HG02840 (cell line): ENCODE measurements around the gene GGNBP2.
A peak's percentile ranks its signal among the peaks of the same experiment; 100 is the strongest.

Experiments used
- ATAC-seq: cut with Tn5 transposase; IDR thresholded peaks from one replicate; pipeline ENCODE4 v1.9.1; 2021; ENCODE audit warnings: mild to moderate bottlenecking, moderate library complexity, moderate number of reproducible peaks; ENCODE audit not compliant: unreplicated experiment, low FRiP score

The GGNBP2 gene

DNA sequence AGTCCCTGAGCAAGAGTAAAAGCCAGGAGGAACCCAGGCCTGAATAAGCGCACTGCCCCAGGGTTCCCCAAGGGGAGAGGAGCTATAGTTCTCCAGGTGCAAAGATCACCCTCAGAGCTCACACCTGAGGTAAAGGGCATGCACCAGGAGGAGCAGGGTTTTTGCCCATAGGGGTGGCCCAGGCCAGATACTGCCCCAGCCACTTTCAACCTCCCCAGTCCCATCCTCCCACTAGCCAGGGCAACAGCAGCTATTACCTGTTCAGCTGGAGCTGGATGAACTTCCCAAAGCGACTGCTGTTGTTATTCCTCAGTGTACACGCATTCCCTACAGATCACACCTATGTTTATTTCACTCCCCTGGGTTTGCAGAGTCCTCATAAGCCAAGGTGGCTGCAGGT lies 29.9 kb upstream of the GGNBP2 start:
- ATAC-seq: no peak

DNA sequence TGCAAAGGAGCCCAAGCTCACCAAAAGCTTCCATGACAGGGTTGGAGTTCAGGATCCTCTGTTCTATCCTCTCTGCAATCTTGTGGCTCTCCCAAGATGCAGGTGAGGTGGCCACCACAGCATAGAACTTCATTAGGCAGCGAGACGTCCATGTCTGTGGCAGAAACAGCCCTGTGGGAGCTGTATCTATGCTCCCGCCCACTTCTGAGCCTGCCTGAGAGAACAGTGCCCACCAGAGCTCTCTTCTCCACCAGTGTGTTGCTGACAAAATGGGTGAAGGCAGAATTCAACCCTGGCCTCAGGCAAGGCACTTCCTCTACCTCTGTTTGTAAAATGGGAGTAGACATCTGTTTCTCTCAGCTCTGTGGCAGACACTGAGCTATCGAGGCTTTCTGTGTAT lies 28.9 kb upstream of the GGNBP2 start:
- ATAC-seq: no peak

DNA sequence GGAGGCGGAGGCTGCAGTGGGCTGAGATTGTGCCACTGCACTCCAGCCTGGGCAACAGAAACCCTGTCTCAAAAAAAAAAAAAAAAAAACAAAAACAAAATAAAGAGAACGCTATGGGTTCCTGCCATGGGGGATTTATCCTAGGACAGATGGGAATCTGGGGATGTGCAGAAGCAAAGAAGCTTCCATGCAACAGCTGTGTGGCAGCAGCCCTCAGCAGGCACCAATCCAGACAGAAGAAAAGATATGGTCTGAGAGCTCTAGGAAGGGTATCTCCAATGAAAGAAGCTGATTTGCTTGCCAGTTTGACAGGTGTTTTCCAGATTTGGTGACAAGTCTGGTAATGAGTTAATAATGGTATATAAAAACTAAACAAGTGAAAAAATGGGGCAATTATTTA lies 21.6 kb upstream of the GGNBP2 start:
- no peak for ATAC-seq

DNA sequence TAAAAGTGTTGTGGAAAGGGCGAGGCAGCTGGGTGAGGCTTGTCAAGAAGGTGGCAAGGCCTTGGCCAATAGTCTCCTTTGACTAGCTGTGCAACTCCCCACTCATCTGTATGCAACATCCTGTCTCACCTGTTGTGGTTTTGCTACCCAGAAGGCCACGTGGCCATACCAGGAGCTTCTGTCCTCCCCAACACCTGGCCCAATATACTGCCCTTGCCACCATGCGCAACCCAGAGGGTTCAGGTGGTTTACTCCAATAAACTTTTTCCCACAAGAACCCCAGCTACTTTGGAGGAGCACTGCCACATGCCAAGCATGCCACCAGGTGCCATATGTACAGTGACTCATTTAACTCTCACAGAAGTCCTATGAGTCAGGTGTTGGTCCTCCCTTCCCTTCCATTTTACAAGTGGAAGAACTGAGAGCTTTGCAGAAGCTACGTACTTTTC lies 20.3 kb upstream of the GGNBP2 start:
- ATAC-seq: no peak

DNA sequence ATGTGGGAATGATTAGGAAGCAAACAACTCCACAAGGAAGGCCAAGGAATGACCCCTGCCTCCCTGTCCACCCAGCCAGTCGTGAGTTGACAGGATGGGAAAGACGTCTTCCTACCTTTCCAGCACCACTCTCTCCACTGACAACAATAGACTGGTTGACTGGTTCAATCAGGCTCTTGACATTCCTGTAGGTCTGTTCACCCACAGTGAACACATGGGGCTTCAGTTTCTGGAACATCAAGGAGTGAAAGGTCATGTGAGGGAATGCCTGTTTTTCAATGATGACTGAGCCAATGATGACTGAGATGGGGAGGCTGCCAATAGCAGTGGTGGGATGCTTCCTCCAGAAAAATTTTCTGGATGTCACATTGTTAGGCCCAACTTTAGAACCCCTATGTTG lies 19.6 kb upstream of the GGNBP2 start:
- no peak for ATAC-seq

DNA sequence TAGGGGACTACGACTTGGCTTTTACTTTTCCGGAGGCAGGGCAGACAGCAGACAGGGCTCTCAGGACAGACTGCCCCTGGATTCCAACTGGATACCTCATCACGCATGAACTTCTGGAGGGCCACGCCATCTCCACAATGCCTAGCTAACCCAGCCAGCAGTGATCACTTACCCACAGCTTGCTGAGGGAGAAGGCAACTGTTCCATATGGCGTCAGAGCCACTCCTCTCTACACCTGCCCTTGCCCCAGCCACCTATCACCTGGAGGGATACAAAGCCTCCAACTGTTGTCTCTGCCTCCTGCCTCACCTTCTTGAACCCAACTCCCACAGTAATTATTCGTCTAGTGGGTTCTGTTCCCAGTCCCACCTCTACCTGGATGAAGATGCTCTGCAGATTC lies 18.8 kb upstream of the GGNBP2 start:
- ATAC-seq: no peak

DNA sequence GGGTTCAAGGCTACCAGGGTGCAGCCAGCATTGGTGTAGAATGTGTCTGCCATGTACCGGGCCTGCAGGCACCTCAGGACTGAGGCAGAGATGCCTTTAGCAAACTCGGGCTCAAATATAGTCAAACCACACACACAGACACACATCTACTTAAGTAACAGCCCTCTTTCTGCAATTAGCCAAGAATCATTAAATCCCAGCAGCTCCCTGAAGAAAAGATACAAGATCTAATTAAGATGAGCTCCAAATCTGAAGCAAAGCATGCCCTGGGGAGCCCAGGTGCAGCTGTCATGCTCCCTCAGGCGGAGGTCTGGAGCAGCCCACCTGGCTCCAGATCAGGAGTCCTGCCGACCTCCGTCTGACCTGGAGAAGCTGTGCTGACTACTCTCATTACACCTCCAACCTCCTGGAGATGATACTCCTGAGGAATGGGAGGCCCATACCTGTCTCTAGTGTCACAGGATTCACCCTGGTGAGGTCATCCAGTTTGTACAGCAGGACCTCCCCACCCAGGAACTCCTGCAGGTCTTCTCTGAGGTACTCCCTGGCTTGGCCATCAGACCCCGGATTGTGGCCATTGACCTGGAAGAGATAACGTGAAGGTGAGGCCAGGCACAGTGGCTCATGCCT lies 17.0 kb upstream of the GGNBP2 start:
- ATAC-seq: no peak

DNA sequence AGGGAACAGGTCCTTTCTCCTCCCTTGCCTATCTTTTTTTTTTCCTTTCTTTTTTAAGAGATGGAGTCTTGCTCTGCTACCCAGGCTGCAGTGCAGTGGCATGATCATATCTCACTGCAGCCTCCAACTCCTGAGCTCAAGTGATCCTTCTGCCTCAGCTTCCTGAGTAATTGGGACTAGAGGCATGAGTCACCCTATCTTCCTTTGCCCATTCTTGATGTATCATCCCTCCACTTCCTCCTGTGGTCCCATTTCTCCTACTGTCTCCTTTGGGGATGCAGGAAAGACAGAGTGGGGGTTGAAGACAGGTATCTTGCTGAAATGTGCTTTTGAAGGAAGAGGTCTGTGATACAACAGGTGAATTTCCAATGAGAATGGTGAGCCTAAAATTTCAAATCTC lies 15.6 kb upstream of the GGNBP2 start:
- ATAC-seq: no peak

DNA sequence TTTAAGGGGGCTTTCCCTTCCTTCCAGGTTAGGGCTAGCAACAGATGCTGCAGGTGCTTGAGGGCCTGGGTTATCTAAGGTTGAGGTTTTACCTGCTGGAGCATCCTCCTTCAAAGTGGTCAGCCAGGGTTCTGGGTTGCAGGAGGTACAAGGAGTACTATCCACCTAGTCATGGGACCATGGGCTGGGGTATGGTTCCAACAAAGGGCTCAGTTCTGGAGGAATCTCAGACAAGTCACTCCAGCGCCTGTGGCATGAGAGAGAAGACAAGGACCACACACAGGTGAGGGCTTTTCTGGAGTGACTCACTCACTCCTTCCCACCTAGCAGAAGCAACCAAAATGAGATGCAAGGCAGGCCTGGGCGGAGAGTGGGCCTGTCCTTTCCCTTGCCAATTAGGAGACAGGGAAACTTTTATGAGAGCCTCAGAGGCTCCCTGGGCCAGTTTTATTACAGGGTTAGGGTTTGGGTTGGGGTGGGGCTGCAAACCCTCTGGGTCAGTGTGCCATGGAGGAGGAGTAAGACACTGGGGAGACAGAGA lies 12.2 kb upstream of the GGNBP2 start:
- no peak for ATAC-seq

DNA sequence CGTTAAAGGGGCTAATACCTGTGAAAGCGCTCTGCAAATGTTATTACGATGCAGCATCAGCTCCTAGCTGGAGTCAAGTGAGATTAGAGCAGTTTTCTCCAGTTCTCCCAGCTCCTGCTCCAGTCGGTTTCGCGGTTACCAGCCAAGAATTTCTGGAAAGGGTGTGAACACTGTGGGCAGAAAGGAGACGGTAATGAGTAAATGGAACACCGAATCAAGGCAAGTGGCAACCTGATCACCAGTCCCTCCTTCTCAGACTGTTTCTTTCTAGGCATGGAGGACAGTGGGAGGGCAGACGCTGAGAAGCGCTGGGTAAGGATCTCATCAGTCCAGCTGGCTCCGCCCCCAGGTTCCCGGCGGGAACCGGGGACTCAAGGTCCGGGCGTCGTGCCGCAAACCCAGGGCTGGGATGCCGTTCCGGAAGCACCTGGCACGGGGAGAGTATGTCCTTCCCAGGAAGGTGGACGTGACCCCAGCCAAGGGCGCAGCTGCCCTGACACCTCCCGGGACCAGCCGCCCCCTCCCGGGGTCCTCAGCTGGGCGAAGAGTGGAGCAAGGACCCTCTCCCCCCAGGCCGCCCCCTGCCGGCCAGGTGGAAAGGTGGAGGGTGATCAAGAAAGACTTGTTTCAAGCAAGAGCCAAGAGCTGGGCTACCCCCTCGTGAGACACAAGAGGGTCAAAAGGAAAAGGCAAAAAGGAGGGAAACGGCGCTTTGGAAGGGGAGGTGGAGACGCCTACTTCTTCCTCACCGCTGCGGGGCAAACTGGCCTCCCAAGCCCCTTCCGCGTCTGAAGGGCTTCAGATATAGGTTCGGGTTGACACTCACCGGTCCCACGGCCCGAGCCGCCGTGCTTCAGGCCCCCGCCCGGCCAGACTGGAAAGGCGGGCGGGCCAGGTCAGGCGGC lies 10.5 kb upstream of the GGNBP2 start:
- ATAC-seq: no peak

DNA sequence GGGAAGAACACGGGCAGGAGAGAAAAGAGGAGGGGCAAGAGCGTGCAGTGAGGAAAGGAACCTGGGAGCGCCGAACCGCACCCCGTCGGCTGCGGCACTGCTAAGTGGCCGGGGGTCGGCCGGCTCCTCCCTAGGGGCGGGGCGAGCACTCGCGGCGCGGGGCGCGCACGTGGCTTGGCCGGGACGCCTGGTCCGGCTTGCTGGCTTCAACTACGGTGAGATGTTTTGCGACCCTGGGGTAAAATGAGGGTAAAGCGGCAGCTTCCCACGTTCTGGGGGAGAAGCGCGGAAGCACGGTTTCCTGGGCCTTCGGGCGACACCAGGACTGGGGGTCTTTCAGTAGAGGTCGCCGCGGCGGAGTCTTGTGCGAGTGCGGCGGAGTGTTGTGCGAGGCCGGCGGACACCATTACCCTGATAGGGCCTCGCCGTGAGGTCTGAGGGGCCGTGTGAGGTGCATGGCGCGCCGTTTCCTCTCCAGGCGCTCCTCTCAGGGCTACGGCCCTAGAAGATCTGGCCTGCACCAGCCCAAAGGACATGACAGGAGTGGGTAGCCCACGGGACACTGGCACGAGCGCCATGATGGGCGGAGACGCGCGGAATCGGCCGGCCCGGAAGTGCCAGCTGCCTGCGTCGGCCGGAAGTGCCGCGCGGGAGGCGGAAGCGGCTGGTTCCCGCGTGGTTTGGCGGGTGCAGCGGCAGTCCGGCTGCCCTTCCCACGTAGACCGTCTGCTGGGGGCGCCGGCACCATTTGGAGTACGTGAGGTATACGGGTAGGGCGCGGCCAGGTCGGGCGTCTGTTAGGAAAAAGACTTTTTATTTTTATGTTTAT lies 9.7 kb upstream of the GGNBP2 start, which contains the start of the genes MYO19 and PIGW:
Gene MYO19, minus strand, starts transcription at position 29 of the 829 bp plus-strand sequence. CDS start 2,330 bp downstream, outside the sequence.
Gene PIGW, plus strand, starts transcription at position 148 of the 829 bp plus-strand sequence. CDS start 2,115 bp downstream, outside the sequence.
- ATAC-seq: peak; percentile 74

DNA sequence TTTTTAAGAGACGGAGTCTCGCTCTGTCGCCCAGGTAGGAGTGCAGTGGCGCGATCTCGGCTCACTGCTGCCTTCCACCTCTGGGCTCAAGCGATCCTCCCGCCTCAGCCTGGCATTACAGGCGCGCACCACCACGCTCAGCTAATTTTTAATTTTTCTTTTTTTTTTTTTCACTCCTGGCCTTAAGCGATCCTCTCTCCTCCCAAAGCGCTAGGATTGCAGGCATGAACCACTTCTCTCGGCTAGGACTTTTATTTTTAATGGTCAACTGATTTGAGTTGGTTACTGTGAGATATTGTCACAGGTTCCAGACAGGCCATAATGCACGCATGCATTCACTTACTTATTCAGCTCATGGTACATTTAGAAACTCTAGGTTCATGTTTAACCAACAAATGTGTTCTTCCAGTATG lies 9.0 kb upstream of the GGNBP2 start:
- ATAC-seq: peak; percentile 18

DNA sequence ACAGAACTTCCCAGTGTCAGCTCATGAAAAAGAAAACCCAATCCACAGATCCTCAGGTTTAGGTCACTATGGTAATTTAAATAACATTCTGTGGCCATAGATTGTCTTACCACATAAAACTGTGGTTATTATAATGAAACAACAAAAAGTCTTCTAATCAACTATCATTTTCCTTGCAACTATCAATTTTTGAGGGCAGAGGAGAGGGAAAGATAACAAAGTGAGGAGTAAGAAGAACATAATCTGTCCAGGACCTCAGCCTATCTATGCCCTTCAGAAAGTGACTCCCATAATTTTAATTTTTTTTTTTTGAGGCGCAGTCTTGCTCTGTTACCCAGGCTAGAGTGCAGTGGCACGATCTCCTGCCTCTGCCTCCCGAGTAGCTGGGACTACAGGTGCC lies 4.0 kb upstream of the GGNBP2 start:
- ATAC-seq: no peak

DNA sequence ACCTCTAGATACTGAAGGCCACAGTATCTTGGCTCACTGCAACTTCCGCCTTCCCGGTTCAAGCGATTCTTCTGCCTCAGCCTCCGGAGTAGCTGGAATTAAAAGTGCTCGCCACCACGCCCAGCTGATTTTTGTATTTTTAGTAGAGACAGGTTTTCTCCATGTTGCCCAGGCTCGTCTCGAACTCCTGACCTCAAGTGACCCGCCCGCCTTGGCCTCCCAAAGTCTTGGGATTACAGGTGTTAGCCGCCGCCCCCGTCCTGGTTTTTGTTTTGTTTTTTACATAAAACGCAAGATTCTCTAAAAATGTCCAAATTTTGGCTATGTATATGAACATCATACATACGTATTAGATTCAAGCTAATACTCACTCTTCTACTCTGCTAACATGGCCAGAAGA lies 2.0 kb upstream of the GGNBP2 start:
- no peak for ATAC-seq

DNA sequence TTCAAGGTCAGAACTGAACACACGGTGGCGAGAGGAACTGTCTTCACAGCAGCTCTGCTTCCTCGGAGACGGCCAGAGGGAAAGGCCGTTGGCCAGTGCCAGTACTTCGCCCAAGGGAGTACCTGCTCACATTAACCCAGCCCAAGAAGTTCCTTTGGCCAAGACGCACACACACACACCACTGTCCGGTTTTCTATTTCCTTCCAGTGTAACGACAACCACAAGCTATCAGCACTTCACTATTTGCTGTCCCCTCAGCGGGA lies 744 bp upstream of the GGNBP2 start:
- ATAC-seq: no peak

DNA sequence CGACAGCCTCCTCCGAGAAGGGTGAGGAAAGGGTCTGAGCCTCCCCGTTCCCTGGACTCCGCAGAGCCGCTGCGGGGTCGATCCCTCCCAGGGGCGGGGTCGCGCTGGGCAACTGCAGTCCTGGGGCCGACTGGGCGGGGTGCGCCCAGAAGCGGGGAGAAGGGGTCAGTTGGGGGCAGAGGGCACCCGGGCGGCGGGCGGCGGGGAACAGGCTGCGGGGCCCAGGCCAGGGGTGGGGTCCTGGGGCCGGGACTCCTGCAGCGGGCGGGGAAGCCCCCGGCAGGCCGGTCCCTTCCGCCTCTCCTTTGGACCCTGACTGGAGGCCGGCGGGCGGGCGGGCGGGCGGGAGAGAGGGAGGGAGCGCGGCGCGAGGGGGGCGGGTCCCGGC lies 352 bp downstream of the GGNBP2 start:
- ATAC-seq: peak; percentile 38

DNA sequence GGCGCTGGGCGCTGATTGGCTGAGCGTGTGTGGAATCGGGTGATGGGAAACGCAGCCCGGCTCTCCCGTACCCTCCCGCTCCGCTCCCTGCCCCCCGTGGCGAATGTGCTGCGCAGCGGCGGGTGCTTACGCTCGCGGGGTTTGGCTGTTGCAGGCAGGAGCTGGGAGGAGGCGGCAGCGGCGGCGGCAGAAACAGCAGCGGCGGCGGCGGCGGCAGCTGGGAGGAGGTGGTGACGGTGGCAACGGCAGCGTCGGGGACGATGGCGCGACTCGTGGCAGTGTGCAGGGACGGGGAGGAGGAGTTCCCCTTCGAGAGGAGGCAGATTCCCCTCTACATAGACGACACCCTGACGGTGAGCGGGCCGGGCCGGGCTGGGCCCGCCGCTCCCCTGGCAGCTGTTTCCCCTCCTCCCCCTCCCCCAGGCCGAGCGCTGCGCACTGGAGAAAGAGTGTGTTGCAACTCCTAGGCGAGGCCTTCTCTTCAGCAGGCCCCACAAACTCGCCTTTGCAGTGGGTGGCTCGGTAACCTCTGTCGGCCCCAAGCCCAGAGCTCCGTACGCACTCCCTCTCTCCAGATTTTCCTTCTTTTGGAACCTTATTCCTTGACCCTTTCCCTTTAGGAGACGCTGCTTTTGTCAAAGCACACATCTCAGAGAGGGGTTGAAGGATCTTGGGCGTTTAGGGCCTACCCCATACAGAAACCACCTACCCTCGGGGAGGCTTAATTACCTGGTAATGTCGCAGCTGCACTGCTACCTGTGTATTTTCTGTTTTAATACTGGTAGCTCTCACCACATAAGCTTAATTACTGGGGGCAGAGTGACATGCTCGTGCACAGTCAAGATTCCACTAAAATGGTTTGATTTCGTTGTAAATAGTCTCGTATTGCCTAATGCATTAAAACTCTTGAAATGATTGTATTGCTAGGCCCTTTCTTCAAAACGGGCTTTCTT lies 1.0 kb downstream of the GGNBP2 start:
- ATAC-seq: peak; percentile 64

DNA sequence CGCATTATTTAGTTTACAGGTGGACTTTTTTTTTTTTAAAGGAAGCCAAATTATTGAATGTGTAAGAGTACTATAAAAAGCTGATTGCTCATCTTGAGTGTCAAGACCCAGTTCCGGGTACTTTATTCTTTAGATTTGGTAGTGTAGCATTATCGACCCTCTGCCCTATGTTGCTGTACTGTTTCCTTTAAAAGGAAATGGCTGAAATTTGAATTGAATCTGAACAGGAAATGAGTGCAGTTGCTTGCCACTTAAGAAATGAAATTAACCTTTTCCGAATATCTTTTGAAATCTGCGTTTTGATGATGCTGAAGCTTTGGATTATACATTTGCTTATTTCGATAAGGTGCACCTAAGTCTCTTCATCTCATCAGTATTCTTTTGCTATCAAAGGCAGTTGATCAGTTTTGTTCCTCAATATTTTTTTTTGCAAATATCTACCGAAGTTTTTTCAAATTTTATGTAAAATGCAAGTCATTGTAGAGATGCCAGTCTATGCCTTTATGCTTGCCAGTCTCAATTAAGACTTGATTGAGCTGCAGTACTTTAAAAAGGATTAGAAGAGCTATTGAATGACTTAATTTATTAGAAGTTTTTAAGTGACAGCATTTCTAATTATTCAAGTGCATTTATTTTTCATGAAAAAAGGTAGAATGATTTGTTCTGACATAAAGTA lies 1.8 kb downstream of the GGNBP2 start:
- no peak for ATAC-seq

DNA sequence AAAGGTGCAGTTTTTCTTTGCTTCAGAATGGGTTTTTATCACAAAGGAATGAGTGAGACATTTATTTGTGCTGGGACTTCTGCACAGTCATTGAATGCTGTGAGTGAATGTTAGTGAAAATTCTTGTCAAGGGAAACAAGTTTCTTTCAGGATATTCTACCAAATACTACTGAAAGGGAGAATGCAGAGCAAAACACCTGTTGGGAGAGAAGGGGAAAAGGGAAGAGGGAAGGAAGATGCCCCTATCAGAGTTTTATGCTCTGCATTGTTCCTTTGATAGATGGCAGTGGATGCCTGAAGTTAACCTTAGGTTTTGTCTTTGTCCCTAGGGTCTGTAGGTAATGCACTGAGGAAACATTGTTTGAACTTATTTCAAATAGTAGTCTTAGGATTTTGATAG lies 3.1 kb downstream of the GGNBP2 start:
- ATAC-seq: no peak
